Activated CD4-positive, alpha-beta T cell treated with anti-CD3 and anti-CD28 coated beads, Interleukin-2, amount 10 ng/mL, durations not matched to agents 7 days and 5 days (primary cell): ENCODE results near the gene MPRIP. TPM values are rescaled to one million over a fixed set of nuclear protein-coding genes. Genes with fewer than 3 reads are reported as not detected.

Source experiments
- CTCF ChIA-PET: fragments of 350-600 bp; sonication (Branson Sonifier 250); formaldehyde crosslinking; loops from one replicate; lab custom pipeline; 2021; ENCODE audit warnings: antibody characterized with exemption; lab: Charles Lee
- POLR2A ChIA-PET: fragments of 350-600 bp; sonication (Branson Sonifier 250); formaldehyde crosslinking; loops from one replicate; lab custom pipeline; 2021; ENCODE audit warnings: antibody characterized with exemption; lab: Charles Lee
- DNase-seq: peaks from one replicate; pipeline ENCODE4 v3.0.0-alpha.2; 2020
- H3K27ac Mint-ChIP-seq: one replicate; pipeline ENCODE4 v1.8.0; 2021; ENCODE audit warnings: mild to moderate bottlenecking, moderate library complexity, mixed read lengths
- H3K27me3 Mint-ChIP-seq: one replicate; pipeline ENCODE4 v1.8.0; 2021; ENCODE audit warnings: mixed read lengths
- H3K36me3 Mint-ChIP-seq: one replicate; pipeline ENCODE4 v1.8.0; 2021; ENCODE audit warnings: low read depth, mixed read lengths
- H3K4me1 Mint-ChIP-seq: one replicate; pipeline ENCODE4 v1.8.0; 2021; ENCODE audit warnings: mixed read lengths
- H3K4me3 Mint-ChIP-seq: one replicate; pipeline ENCODE4 v1.8.0; 2021; ENCODE audit warnings: mild to moderate bottlenecking, moderate library complexity, mixed read lengths
- H3K9me3 Mint-ChIP-seq: one replicate; pipeline ENCODE4 v1.8.0; 2021; ENCODE audit warnings: mixed read lengths
- total RNA-seq, 2 experiments: library from RNA; stranded (reverse); gene quantifications; one replicate each; pipeline ENCODE4 v1.2.3, GENCODE V29; 2021

Gene MPRIP
- total RNA-seq, 2 experiments from 2014 or later: 234 to 261 TPM

DNA sequence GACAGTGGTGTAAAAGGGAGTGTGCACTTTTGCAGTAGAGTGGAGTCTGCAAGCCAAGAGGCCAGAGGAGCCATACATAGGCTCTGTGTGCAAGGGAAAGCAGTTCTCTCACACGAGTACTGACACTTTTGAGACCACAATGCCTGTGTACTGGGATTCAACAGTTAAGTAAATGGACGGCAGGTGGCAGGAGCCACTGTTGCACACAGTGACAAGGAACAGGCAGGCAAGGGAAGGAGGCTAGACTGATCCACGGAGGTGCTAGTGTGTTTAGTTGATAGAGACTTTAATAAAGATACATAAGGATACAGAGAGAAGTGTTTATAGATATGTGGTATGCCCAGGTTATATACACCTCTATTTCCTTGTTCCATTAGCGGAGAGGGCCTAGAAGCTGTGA is 67.0 kb downstream of the MPRIP start:
- DNase-seq: no peak
- ChIA-PET POLR2A (no interaction called here), CTCF (interaction anchor here (0.6 to 1.6 kb wide), 4 partner anchors 10 to 77 kb away, joined by 3 to 4 read pairs (median 4); no protein-coding TSS in a partner anchor)
- no peaks in the 10 kb centered on the region for H3K27me3 Mint-ChIP-seq
- H3K4me1 Mint-ChIP-seq: peaks cover 48% of the 10 kb centered on the region
- no peak overlapping the region for H3K4me3 Mint-ChIP-seq
- no peaks in the 10 kb centered on the region for H3K9me3 Mint-ChIP-seq
- peaks cover 5% of the 10 kb centered on the region for H3K36me3 Mint-ChIP-seq
- peak overlapping the region; percentile 82 for H3K27ac Mint-ChIP-seq

DNA sequence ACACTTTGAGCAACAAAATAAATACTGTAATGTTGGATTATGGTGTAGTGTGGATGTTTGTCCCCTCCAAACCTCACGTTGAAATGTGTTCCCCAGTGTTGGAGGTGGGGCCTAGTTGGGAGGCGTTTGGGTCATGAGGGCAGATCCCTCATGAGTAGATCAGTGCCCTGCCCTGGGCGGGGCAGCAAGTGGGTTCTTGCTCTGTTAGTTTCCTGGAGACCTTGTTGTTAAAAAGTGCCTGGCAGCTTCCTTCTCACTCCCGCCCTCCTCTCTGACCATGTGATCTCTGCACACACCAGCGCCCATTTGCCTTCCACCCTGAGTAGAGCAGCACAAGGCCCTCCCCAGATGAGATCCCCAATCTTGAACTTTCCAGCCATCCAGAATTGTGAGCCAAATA is 67.7 kb downstream of the MPRIP start:
- DNase-seq: peak; percentile 48
- H3K9me3 Mint-ChIP-seq: no peaks in the 10 kb centered on the region
- peaks cover 5% of the 10 kb centered on the region for H3K36me3 Mint-ChIP-seq
- H3K27ac Mint-ChIP-seq: peak overlapping the region; percentile 82
- POLR2A ChIA-PET: no interaction called here
- H3K4me1 Mint-ChIP-seq: peaks cover 55% of the 10 kb centered on the region
- H3K4me3 Mint-ChIP-seq: no peak overlapping the region
- CTCF ChIA-PET: interaction anchor here (1.0 to 1.3 kb wide), 3 partner anchors 10 to 29 kb away, joined by 3 to 4 read pairs (median 4); no protein-coding TSS in a partner anchor
- no peaks in the 10 kb centered on the region for H3K27me3 Mint-ChIP-seq

DNA sequence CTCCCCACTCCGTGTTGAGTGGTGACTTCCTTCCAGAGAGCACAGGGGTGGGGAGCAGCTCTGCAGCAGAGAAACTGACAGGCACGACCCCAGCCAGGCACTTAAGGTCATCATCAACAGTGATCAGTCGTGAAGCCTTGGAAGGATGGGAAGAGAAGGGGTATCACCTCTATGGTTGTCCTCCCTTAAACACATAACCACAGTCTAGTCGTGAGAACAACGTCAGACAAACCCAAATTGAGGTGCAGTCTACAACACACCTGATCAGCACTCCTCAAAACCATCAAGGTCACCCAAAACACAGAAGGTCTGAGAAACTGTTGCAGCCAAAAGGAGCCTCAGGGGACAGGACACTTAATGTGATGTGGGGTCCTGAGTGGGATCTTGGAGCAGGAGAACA is 68.3 kb downstream of the MPRIP start:
- CTCF ChIA-PET: interaction anchor here (1.0 to 1.3 kb wide), 3 partner anchors 9 to 30 kb away, joined by 3 to 4 read pairs (median 4); no protein-coding TSS in a partner anchor
- Mint-ChIP-seq H3K4me3 (no peak overlapping the region), H3K9me3 (no peaks in the 10 kb centered on the region), H3K4me1 (peaks cover 61% of the 10 kb centered on the region), H3K36me3 (peaks cover 5% of the 10 kb centered on the region), H3K27me3 (no peaks in the 10 kb centered on the region), H3K27ac (peak overlapping the region; percentile 82)
- DNase-seq: no peak
- POLR2A ChIA-PET: no interaction called here

DNA sequence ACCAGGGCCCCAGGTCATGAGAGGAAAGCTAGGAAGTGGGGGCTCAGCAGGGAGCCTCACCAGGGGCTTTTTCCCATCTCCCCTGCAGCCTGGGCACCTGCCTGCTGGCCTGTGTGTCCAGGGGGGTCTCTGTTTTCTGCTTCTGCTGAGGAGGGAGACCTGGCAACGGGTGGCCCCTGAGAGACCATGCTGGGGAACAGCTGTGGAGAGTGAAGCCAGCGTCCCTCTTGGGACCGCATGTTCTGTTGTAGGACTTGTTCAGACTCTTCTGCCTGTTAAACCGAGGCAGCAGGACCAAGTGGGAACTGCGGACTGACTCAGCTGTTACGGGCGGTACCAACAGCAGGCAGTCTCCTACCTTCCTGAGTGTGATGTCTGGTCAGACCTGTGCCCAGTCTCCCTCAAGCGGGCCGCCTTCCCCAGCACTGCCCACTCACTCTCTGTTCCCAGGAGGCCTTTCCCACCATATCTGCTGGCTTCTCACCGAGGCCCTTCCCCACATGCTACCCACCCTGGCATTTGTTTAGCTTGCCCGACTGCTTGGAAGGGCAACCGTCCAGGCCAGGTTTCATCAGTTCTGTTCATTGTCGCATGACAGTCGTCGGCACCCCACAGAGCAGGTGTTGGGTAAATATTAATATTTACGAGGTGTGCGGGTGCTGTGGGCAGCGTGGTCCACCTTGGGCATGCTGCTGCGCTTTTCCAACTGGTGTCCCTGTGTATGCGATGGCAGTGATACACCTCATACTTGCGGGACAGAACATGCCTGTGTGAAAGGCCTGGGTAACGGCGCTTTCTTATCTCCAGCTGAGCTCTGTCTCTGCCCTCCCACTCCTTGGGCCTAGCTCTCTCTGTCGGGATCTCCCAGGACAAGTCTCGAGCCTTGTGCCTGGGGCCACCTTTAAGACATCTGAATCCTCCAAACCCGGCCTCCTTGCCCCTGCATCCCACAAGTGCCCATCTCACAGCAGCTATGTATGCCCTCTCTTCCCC is 69.4 kb downstream of the MPRIP start:
- no peaks in the 10 kb centered on the region for H3K36me3 Mint-ChIP-seq
- POLR2A ChIA-PET: no interaction called here
- H3K27me3 Mint-ChIP-seq: no peaks in the 10 kb centered on the region
- CTCF ChIA-PET: interaction anchor here (1.6 kb wide), 1 partner anchor 18 kb away, joined by 4 read pairs; no protein-coding TSS in a partner anchor
- H3K4me3 Mint-ChIP-seq: no peak overlapping the region
- peaks cover 63% of the 10 kb centered on the region for H3K4me1 Mint-ChIP-seq
- DNase-seq: no peak
- H3K27ac Mint-ChIP-seq: no peak overlapping the region
- no peaks in the 10 kb centered on the region for H3K9me3 Mint-ChIP-seq

DNA sequence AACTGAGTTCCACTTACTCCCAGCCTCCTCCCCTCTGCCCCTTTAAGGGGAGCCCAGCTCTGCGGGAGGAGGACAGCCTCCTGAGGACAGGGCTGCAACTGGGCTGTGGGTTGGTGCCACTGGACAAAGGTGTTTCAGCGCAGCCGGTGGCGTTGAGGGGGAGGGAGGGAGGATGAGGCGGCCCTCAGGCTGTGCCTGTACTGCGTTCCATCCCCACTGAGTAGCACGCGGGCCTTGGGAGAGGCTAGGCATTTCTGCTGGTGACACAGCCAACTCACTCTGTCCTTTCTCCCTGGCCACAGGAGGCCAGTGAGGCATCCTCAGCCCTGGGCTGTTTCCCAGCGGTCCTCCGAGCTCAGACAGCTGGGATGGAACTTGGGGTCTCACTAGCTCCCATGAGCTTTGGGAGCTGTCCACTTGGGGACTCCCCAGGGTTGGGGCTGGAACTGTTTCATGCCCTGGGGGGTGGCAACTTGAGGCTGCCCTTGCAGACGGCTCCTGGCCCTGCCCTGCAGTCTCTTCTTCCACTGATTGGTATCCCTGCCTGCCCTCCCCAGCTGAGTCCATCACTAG is 70.5 kb downstream of the MPRIP start:
- ChIA-PET CTCF (interaction anchor here (0.9 to 1.6 kb wide), 2 partner anchors 12 to 17 kb away, joined by 3 to 4 read pairs; no protein-coding TSS in a partner anchor), POLR2A (no interaction called here)
- Mint-ChIP-seq H3K4me3 (no peak overlapping the region), H3K27ac (no peak overlapping the region), H3K4me1 (peaks cover 66% of the 10 kb centered on the region), H3K9me3 (no peaks in the 10 kb centered on the region), H3K36me3 (peaks cover 1% of the 10 kb centered on the region), H3K27me3 (no peaks in the 10 kb centered on the region)
- no peak for DNase-seq

DNA sequence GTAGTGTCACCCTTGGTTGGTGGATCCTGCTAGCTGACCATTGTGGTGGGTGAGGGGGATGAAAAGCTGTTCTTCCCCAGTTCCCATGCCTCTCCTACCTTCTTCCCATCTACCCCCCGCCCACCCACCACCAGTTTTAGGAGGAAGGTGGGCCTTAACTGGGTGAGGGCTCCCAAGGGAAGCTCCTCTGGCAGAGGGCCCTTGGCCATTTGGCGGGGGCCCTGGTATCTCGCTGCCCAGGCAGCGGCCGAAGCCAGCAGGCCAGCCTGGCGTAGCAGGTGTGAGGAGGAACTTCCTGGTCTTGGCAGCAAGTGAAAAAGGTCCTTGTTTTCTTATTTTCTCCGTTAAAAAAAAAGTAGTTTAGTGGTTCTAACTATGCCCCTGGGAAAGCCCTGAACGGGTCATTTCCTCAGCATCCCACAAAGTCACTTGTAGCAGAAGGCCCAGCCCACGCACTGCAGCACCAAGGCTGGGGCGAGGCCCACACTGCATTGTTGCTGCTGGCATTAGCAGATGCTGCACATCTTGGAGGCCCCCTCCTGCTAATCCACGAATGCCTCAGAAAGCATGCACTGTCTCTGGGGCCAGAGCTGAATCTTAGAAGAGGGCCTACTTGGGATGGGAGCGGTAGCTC is 72.5 kb downstream of the MPRIP start:
- peaks cover 9% of the 10 kb centered on the region for H3K36me3 Mint-ChIP-seq
- H3K27ac Mint-ChIP-seq: peak overlapping the region; percentile 9
- ChIA-PET CTCF (interaction anchor here (0.6 to 1.7 kb wide), 3 partner anchors 14 to 312 kb away, joined by 3 to 4 read pairs (median 4); no protein-coding TSS in a partner anchor), POLR2A (no interaction called here)
- H3K4me3 Mint-ChIP-seq: no peak overlapping the region
- no peak for DNase-seq
- no peaks in the 10 kb centered on the region for H3K27me3 Mint-ChIP-seq
- H3K4me1 Mint-ChIP-seq: peaks cover 68% of the 10 kb centered on the region
- no peaks in the 10 kb centered on the region for H3K9me3 Mint-ChIP-seq

DNA sequence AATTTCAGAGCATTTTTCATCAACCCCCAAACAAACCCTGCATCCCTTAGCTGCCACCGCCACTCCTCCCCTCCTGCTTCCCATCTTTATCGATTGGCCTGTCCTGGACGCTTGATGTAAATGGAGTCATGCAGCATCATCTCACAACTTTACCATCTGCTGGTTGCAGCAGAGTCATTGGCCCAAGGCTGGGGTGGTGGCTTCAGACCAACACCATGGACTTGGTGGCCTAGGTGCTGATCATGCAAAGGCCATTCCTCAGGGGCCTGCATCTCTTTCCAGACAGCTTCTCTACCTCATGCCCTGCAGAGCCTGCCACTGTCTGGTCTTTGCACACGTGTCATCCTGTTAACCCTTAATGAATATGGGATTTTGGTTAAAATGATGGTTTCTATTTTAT is 73.4 kb downstream of the MPRIP start:
- POLR2A ChIA-PET: no interaction called here
- Mint-ChIP-seq H3K27me3 (no peaks in the 10 kb centered on the region), H3K4me1 (peaks cover 68% of the 10 kb centered on the region), H3K9me3 (no peaks in the 10 kb centered on the region), H3K36me3 (peaks cover 10% of the 10 kb centered on the region), H3K27ac (peak overlapping the region; percentile 22), H3K4me3 (no peak overlapping the region)
- DNase-seq: no peak
- CTCF ChIA-PET: interaction anchor here (0.9 kb wide), 1 partner anchor 73 kb away, joined by 4 read pairs; no protein-coding TSS in a partner anchor

DNA sequence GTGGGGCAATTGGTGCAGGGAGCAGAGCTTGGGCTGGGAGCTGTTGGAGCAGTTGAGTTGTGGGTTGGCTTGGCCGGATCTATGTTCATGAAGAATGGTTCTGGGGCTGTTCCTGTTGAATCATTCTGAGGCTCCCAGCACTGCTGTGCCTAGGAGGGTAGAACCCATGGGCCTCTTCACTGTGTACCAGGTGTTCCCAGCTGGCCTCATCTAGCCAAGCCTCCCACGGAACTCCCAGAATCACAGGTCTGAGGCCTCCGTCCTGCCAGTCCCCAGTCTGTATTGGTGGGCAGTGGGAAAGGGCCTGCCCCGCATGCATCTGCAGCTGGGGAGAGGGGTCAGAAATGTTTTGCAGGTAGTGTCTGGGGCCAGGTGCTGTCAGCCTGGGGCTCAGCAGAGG is 74.1 kb downstream of the MPRIP start:
- CTCF ChIA-PET: no interaction called here
- Mint-ChIP-seq H3K27ac (no peak overlapping the region), H3K27me3 (no peaks in the 10 kb centered on the region), H3K36me3 (peaks cover 10% of the 10 kb centered on the region), H3K9me3 (no peaks in the 10 kb centered on the region), H3K4me1 (peaks cover 71% of the 10 kb centered on the region), H3K4me3 (no peak overlapping the region)
- POLR2A ChIA-PET: no interaction called here
- DNase-seq: no peak

DNA sequence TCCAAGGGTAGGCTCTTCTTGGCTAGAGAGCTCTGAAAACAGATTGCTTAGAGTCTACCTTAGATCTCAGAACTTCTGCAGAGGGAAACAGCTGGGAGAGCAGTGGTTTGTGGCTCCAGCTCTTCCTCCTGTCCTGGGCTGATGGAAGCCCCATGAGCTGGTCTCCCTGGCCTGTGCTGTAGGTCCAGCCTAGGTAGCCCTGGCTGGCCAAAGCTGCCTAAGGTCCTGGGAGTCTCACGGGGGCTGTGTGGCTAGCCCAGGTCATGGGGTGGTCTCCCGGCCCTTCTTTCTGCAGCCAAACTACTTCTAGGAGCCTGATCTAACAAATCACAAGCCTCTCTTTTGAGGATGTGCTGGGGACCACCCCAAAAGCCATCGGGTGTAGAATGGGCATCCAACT is 75.7 kb downstream of the MPRIP start:
- ChIA-PET POLR2A (no interaction called here), CTCF (no interaction called here)
- Mint-ChIP-seq H3K4me3 (no peak overlapping the region), H3K27me3 (no peaks in the 10 kb centered on the region), H3K4me1 (peaks cover 81% of the 10 kb centered on the region), H3K9me3 (no peaks in the 10 kb centered on the region), H3K27ac (peak overlapping the region; percentile 91), H3K36me3 (peaks cover 10% of the 10 kb centered on the region)
- no peak for DNase-seq

DNA sequence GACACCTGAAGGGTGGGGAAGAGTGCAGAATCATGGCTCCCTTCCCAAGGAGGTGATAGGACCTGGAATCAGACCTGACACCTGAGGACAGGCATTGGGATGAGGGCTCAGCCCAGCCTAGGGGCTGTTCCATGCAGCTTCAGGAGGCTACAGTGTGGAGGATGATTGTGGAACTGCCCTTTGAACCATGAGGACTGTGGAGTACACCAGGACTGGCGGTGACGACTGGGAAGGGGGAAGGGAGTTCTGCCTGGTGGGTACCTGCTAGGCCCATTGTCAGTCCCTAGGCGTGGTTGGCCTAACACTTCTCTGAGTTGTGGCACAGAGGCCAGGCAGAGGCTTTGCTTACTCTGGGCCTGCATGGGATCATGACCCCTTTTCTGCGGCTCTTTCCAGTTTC is 76.1 kb downstream of the MPRIP start:
- Mint-ChIP-seq H3K36me3 (peaks cover 10% of the 10 kb centered on the region), H3K27me3 (no peaks in the 10 kb centered on the region), H3K27ac (peak overlapping the region; percentile 91), H3K4me1 (peaks cover 82% of the 10 kb centered on the region), H3K4me3 (no peak overlapping the region), H3K9me3 (no peaks in the 10 kb centered on the region)
- POLR2A ChIA-PET: no interaction called here
- no peak for DNase-seq
- CTCF ChIA-PET: interaction anchor here (1.7 kb wide), 1 partner anchor 13 kb away, joined by 3 read pairs; no protein-coding TSS in a partner anchor

DNA sequence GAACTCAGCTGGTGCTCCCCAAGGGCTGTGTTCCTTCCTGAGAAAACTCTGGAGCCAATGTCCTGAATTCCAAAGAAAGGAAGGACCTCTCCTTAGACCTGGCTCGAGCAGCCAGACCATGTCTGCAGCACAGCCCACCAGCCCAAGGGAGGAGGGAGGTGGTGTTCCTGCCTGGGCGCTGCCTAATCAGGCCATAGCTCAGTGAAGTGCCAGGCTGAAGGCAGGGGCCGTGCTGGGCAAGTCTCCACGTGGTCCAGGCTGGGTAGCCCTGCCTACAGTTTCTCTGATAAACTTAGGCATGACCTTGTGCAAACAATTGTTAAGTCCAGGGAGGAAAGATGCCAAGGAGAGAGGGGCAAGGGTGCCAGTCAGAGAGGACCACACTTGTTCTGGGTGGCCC is 76.8 kb downstream of the MPRIP start:
- DNase-seq: no peak
- no peaks in the 10 kb centered on the region for H3K9me3 Mint-ChIP-seq
- CTCF ChIA-PET: interaction anchor here (1.2 to 1.7 kb wide), 4 partner anchors 9 to 13 kb away, joined by 3 to 6 read pairs (median 4); no protein-coding TSS in a partner anchor
- POLR2A ChIA-PET: interaction anchor here (0.5 kb wide), 1 partner anchor 77 kb away, joined by 5 read pairs; no protein-coding TSS in a partner anchor
- peaks cover 10% of the 10 kb centered on the region for H3K36me3 Mint-ChIP-seq
- peaks cover 82% of the 10 kb centered on the region for H3K4me1 Mint-ChIP-seq
- H3K27ac Mint-ChIP-seq: peak overlapping the region; percentile 91
- no peaks in the 10 kb centered on the region for H3K27me3 Mint-ChIP-seq
- no peak overlapping the region for H3K4me3 Mint-ChIP-seq

DNA sequence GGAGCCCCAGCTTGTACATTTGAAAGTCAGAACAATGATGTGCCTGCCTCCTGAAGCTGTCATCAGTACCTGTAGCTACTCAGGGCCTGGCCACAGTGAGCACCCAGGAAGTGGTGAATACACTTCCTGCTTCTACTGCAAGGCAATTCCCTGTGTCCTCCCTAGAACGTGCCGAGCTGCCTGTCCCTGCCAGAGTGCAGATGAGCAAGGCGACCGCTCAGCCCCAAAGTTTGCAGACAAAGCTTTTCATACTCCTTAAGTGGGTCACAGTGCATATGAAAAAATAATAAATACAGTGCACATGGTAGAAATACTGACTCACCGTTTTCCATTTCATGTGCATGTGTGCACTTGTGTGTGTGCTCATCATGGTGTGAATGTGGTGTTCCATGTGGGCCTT is 77.3 kb downstream of the MPRIP start:
- CTCF ChIA-PET: interaction anchor here (1.2 to 1.7 kb wide), 4 partner anchors 10 to 13 kb away, joined by 3 to 6 read pairs (median 4); no protein-coding TSS in a partner anchor
- POLR2A ChIA-PET: interaction anchor here (0.5 kb wide), 1 partner anchor 77 kb away, joined by 5 read pairs; no protein-coding TSS in a partner anchor
- Mint-ChIP-seq H3K27me3 (no peaks in the 10 kb centered on the region), H3K4me3 (no peak overlapping the region), H3K27ac (peak overlapping the region; percentile 91), H3K9me3 (no peaks in the 10 kb centered on the region), H3K36me3 (peaks cover 10% of the 10 kb centered on the region), H3K4me1 (peaks cover 81% of the 10 kb centered on the region)
- peak; percentile 72 for DNase-seq
